A549 (cell line): ENCODE data around the gene C2CD2. TPM values are rescaled to one million over a fixed set of nuclear protein-coding genes. Genes with fewer than 3 reads are reported as not detected.

Experiments
- ATAC-seq, 2 experiments: fragments of 200-7000 bp in 1 of 2; fragments of >200 bp in 1 of 2; cut with Nextera tagmentation in 1 of 2; cut with Tn5 transposase in 1 of 2; 3 replicates each; pipeline versions ENCODE4 v1.8.0 to v1.9.1; 2018 to 2020; ENCODE audit warnings: mild to moderate bottlenecking in 1 of 2, moderate library complexity in 1 of 2
- CTCF ChIA-PET: fragments of 300-600 bp; sonication (Branson Sonifier 250); formaldehyde crosslinking; extraction: SDS; loops from one replicate; lab custom pipeline; 2021; ENCODE audit warnings: antibody characterized with exemption, inconsistent platforms; lab: Yijun Ruan, JAX
- POLR2A ChIA-PET: fragments of 350-600 bp; formaldehyde crosslinking; extraction: SDS; loops from one replicate; lab custom pipeline; 2021; ENCODE audit warnings: antibody characterized with exemption, inconsistent platforms; lab: Yijun Ruan, JAX
- DNase-seq, 2 experiments: peaks; one replicate each; pipeline versions ENCODE4 v3.0.0 to v3.0.0-alpha.2; 2011 to 2016; ENCODE audit warnings: low read depth in 1 of 2, low spot score in 1 of 2
- FAIRE-seq: peaks from 2 replicates; lab custom pipeline; 2011; peaks lifted over from hg19 to GRCh38; lab: Jason Lieb, UNC
- H3K27ac ChIP-seq, 2 experiments: fragments of >200 bp; sonication (Bioruptor Twin); formaldehyde crosslinking; 3 replicates each; pipeline ENCODE4 v1.5.1; 2016 to 2017
- H3K4me1 ChIP-seq: fragments of >200 bp; sonication (Bioruptor Twin); formaldehyde crosslinking; 3 replicates; pipeline ENCODE4 v1.6.1; 2016
- H3K4me2 ChIP-seq: fragments of >200 bp; sonication (Bioruptor Twin); formaldehyde crosslinking; 3 replicates; pipeline ENCODE4 v1.6.1; 2016
- H3K4me3 ChIP-seq: fragments of >200 bp; sonication (Bioruptor Twin); formaldehyde crosslinking; 3 replicates; pipeline ENCODE4 v1.5.1; 2016
- H3K9me3 ChIP-seq: fragments of >200 bp; sonication (Bioruptor Twin); formaldehyde crosslinking; 3 replicates; pipeline ENCODE4 v1.6.1; 2016
- BHLHE40 ChIP-seq: IDR thresholded peaks from 2 replicates; pipeline ENCODE4 v1.6.1; 2012; ENCODE audit warnings: low read depth, low read length, inconsistent platforms
- CBX8 ChIP-seq: fragments of 200-600 bp; sonication (generic); IDR thresholded peaks from 2 replicates; pipeline ENCODE4 v1.6.1; 2016
- CEBPB ChIP-seq, 2 experiments: fragments of >200 bp in 1 of 2; sonication (Bioruptor Twin) in 1 of 2; formaldehyde crosslinking in 1 of 2; IDR thresholded peaks; 2 replicates each; pipeline ENCODE4 v1.6.1; 2012 to 2016
- EHF ChIP-seq: fragments of 250-450 bp; sonication (Bioruptor Pico); IDR thresholded peaks from 2 replicates; pipeline ENCODE4 v1.5.0; 2020; ENCODE audit warnings: mild to moderate bottlenecking
- EHMT2 ChIP-seq: fragments of 200-600 bp; sonication (generic); IDR thresholded peaks from 2 replicates; pipeline ENCODE4 v1.6.1; 2016; ENCODE audit warnings: antibody characterized with exemption, low read depth, mild to moderate bottlenecking, moderate library complexity
- FOSL2 ChIP-seq, 2 experiments: fragments of 450-650 bp in 1 of 2; fragments of >200 bp in 1 of 2; sonication (Bioruptor Twin) in 1 of 2; formaldehyde crosslinking; IDR thresholded peaks; 2 replicates each; pipeline versions ENCODE4 v1.5.0 to v1.6.1; 2016 to 2020; ENCODE audit warnings: mild to moderate bottlenecking in 1 of 2, moderate library complexity in 1 of 2
- FOXS1 ChIP-seq: fragments of 250-450 bp; sonication (Bioruptor Pico); IDR thresholded peaks from 2 replicates; pipeline ENCODE4 v1.5.0; 2020; ENCODE audit warnings: mild to moderate bottlenecking, moderate library complexity
- GATA3 ChIP-seq: IDR thresholded peaks from 2 replicates; pipeline ENCODE4 v1.6.1; 2012; ENCODE audit warnings: borderline replicate concordance
- HDAC2 ChIP-seq: fragments of 200-600 bp; sonication (generic); IDR thresholded peaks from 2 replicates; pipeline ENCODE4 v1.6.1; 2016
- HEYL ChIP-seq: fragments of 250-450 bp; sonication (Bioruptor Pico); IDR thresholded peaks from 2 replicates; pipeline ENCODE4 v1.8.0; 2021; ENCODE audit warnings: mild to moderate bottlenecking, moderate library complexity
- NPAS2 ChIP-seq: fragments of 250-450 bp; sonication (Bioruptor Pico); IDR thresholded peaks from 2 replicates; pipeline ENCODE4 v1.8.0; 2022; ENCODE audit warnings: mild to moderate bottlenecking, moderate library complexity, borderline replicate concordance
- NR3C1 ChIP-seq: fragments of >200 bp; sonication (Bioruptor Twin); formaldehyde crosslinking; IDR thresholded peaks from 3 replicates; pipeline ENCODE4 v1.6.1; 2017
- PHF8 ChIP-seq: fragments of 200-600 bp; sonication (generic); IDR thresholded peaks from 2 replicates; pipeline ENCODE4 v1.6.1; 2016; ENCODE audit warnings: low read depth, mild to moderate bottlenecking, antibody characterized with exemption, moderate library complexity, borderline replicate concordance
- POLR2A ChIP-seq: IDR thresholded peaks from 2 replicates; pipeline ENCODE4 v1.6.1; 2012; ENCODE audit warnings: mild to moderate bottlenecking, low read length
- POLR2AphosphoS2 ChIP-seq: conservative IDR thresholded peaks from 2 replicates; pipeline ENCODE4 v1.6.1; 2012; ENCODE audit warnings: low read length, improper control_type of control experiment, inconsistent platforms
- RAD21 ChIP-seq, 2 experiments: fragments of >200 bp in 1 of 2; sonication (Bioruptor Twin) in 1 of 2; formaldehyde crosslinking in 1 of 2; IDR thresholded peaks in 1 of 2; conservative IDR thresholded peaks in 1 of 2; 2 replicates in 1 of 2; 3 replicates in 1 of 2; pipeline ENCODE4 v1.6.1; 2012 to 2018; ENCODE audit warnings: inconsistent platforms in 1 of 2
- SREBF2 ChIP-seq: fragments of 450-650 bp; IDR thresholded peaks from 2 replicates; pipeline ENCODE4 v1.6.1; 2014; ENCODE audit warnings: mild to moderate bottlenecking, moderate library complexity
- ZC3H11A ChIP-seq: fragments of 450-650 bp; IDR thresholded peaks from 2 replicates; pipeline ENCODE4 v1.6.1; 2014; ENCODE audit warnings: antibody characterized with exemption, mild to moderate bottlenecking
- ZFP36 ChIP-seq: fragments of 450-650 bp; IDR thresholded peaks from 2 replicates; pipeline ENCODE4 v1.6.1; 2014; ENCODE audit warnings: borderline replicate concordance; ENCODE audit not compliant: partially characterized antibody
- WGBS: methylation state at CpG from one replicate; pipeline ENCODE4 v1.1.6; 2017; ENCODE audit errors: missing lambda C conversion rate; 5-methylcytosine and 5-hydroxymethylcytosine counted together
- polyA plus RNA-seq, 4 experiments: library from polyadenylated mRNA; depleted of rRNA in 3 of 4; stranded (reverse); fragments of >200 nt; fragmentation: RNase III in 1 of 4; extraction: RNeasy Plus Mini Kit Qiagen cat#74134 plus additional on column Dnase treatment in 1 of 4; gene quantifications; 2 replicates in 3 of 4; 3 replicates in 1 of 4; pipeline ENCODE4 v1.2.3, GENCODE V29; 2011 to 2017
- TF ChIP-seq, protein P1 (sequence below): fragments of 450-650 bp; IDR thresholded peaks from 2 replicates; pipeline ENCODE4 v1.6.1; 2014; ENCODE audit warnings: antibody characterized with exemption
- TF ChIP-seq, protein P2 (sequence below): fragments of 150-350 bp; IDR thresholded peaks from 2 replicates; pipeline ENCODE4 v1.6.1; 2014; ENCODE audit warnings: low read depth, mild to moderate bottlenecking, low read length
- TF ChIP-seq, protein P3 (sequence below): IDR thresholded peaks from 2 replicates; pipeline ENCODE4 v1.6.1; 2012; ENCODE audit warnings: low read depth, borderline replicate concordance
- TF ChIP-seq, protein P4 (sequence below): fragments of >200 bp; sonication (Bioruptor Twin); formaldehyde crosslinking; IDR thresholded peaks from 3 replicates; pipeline ENCODE4 v1.5.1; 2016
- TF ChIP-seq, protein P5 (sequence below): fragments of >200 bp; sonication (Bioruptor Twin); formaldehyde crosslinking; IDR thresholded peaks from 2 replicates; pipeline ENCODE4 v1.6.1; 2016

Gene C2CD2
- polyA plus RNA-seq, 2 of the 4 experiments (the other 2 are of a cell fraction): 7.0 to 13.5 TPM

DNA sequence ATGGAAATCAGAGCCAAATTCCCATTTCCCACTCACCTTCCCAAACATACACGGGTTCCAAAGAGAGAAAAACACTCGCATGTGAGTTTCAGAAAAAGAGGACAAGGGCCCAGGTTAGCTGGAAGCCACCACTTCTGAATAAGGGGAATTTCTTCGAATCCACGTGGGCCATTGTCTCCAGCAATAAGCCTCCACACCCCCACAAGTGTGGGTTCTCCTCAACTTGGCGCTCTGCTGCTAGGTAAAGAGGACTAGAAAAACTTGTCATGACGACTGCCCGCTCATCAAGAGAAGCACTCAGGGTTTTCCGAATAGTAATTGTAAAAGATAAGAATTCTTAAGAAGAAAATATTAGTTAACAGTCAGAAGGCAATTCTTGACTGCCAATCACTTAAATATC lies 105.3 kb downstream of the C2CD2 start (continued):
- TF ChIP-seq NR3C1: no peak
- no peak for TF ChIP-seq CBX8
- TF ChIP-seq ZFP36: no peak
- no peak for TF ChIP-seq HEYL (CRISPR knock-in tag)
- no peak for TF ChIP-seq PHF8
- no peak for TF ChIP-seq NPAS2 (CRISPR knock-in tag)

DNA sequence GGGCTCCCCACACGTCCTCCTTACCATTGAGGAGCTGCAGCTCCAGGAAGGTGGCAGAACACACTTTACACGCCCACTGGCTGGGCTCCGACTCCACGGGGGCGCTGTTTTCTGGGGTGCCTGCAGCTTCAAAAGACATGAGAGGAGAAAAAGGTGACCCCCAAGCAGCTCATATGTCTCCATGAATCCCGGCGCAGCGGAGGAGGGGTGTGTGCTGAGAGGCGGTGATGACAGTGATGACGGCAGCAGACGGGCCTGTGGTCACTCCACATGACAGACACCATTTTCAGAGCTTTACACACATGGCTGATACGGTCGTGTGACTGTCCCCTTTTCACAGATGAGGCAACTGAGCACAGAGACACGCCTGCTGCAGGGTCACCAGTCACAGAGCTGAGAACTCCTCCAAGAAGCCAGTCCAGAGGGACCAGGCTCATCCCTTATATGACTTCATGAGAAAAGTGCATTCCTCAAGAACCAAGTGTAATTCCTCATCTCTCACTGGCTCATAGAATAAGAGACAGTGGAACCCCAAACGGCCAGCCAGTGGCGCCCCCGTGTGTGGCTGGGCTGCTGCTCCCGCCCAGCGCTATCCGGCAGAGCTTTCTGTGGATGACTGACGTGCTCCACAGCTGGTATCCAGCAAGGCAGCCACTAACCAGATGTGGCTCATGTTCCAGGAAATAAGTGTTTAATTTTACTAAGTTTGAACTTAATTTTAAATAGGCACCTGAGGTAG lies 106.6 kb downstream of the C2CD2 start:
- H3K4me2 ChIP-seq: no peak overlapping the region
- TF ChIP-seq PHF8 (no peak), CEBPB (IDR thresholded peaks at IDR 0.05) (no peak), ZC3H11A (no peak), BHLHE40 (no peak), GATA3 (no peak), POLR2AphosphoS2 (no peak), FOXS1 (CRISPR knock-in tag) (no peak), NPAS2 (CRISPR knock-in tag) (no peak), RAD21 (conservative IDR thresholded peaks at IDR 0.05 in 1 of 2, IDR thresholded peaks at IDR 0.05 in 1 of 2) (no peak), EHMT2 (no peak), FOSL2 (IDR thresholded peaks at IDR 0.05) (no peak), FOSL2 (CRISPR knock-in tag; IDR thresholded peaks at IDR 0.05) (no peak)
- TF ChIP-seq, protein P1, sequence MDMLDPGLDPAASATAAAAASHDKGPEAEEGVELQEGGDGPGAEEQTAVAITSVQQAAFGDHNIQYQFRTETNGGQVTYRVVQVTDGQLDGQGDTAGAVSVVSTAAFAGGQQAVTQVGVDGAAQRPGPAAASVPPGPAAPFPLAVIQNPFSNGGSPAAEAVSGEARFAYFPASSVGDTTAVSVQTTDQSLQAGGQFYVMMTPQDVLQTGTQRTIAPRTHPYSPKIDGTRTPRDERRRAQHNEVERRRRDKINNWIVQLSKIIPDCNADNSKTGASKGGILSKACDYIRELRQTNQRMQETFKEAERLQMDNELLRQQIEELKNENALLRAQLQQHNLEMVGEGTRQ: no peak
- TF ChIP-seq, protein P2, sequence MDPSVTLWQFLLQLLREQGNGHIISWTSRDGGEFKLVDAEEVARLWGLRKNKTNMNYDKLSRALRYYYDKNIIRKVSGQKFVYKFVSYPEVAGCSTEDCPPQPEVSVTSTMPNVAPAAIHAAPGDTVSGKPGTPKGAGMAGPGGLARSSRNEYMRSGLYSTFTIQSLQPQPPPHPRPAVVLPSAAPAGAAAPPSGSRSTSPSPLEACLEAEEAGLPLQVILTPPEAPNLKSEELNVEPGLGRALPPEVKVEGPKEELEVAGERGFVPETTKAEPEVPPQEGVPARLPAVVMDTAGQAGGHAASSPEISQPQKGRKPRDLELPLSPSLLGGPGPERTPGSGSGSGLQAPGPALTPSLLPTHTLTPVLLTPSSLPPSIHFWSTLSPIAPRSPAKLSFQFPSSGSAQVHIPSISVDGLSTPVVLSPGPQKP: no peak
- TF ChIP-seq, protein P3, sequence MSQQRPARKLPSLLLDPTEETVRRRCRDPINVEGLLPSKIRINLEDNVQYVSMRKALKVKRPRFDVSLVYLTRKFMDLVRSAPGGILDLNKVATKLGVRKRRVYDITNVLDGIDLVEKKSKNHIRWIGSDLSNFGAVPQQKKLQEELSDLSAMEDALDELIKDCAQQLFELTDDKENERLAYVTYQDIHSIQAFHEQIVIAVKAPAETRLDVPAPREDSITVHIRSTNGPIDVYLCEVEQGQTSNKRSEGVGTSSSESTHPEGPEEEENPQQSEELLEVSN: no peak
- TF ChIP-seq, protein P4, sequence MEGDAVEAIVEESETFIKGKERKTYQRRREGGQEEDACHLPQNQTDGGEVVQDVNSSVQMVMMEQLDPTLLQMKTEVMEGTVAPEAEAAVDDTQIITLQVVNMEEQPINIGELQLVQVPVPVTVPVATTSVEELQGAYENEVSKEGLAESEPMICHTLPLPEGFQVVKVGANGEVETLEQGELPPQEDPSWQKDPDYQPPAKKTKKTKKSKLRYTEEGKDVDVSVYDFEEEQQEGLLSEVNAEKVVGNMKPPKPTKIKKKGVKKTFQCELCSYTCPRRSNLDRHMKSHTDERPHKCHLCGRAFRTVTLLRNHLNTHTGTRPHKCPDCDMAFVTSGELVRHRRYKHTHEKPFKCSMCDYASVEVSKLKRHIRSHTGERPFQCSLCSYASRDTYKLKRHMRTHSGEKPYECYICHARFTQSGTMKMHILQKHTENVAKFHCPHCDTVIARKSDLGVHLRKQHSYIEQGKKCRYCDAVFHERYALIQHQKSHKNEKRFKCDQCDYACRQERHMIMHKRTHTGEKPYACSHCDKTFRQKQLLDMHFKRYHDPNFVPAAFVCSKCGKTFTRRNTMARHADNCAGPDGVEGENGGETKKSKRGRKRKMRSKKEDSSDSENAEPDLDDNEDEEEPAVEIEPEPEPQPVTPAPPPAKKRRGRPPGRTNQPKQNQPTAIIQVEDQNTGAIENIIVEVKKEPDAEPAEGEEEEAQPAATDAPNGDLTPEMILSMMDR: no peak
- CTCF ChIA-PET: interaction anchor here (1.0 kb wide), 1 partner anchor 270 kb away, joined by 3 read pairs; no protein-coding TSS in a partner anchor
- peak; percentile 55 to 59; a peak in 4 of 6 replicates for ATAC-seq
- no peak for FAIRE-seq
- no peak for DNase-seq
- H3K27ac ChIP-seq: no peak overlapping the region
- POLR2A ChIA-PET: no interaction called here
- 0 out of 3 replicates have a peak, but pooled peaks cover 9% of the 10 kb centered on the region for H3K4me1 ChIP-seq
- no peaks in the 10 kb centered on the region for H3K9me3 ChIP-seq
- H3K4me3 ChIP-seq: no peak overlapping the region
- WGBS: 76% methylated on average over 20 of the region's 21 CpGs

DNA sequence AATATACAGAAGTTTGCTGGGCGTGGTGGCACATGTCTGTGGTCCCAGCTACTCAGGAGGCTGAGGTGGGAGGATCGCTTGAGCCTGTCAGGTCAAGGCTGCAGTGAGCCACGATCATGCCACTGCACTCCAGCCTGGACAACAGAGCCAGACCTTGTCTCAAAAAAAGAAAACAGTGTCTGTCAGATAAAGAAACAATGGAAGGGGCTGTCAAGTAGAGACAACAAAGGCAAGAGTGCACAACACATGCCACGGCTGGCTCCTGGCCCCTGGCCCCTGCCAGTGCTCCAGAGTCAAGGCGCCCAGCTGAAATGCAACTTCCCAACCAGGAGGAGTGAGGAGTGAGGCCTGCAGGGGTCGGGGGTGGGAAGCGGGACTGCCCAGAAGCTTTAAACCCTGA lies 107.3 kb downstream of the C2CD2 start:
- Histone ChIP-seq H3K4me1 (0 out of 3 replicates have a peak, but pooled peaks cover 9% of the 10 kb centered on the region), H3K4me2 (no peak overlapping the region), H3K9me3 (0 out of 3 replicates have a peak, but pooled peaks cover under 1% of the 10 kb centered on the region), H3K4me3 (no peak overlapping the region), H3K27ac (no peak overlapping the region)
- ChIA-PET POLR2A (no interaction called here), CTCF (interaction anchor here (0.6 to 1.0 kb wide), 2 partner anchors 37 to 271 kb away, joined by 3 read pairs; no protein-coding TSS in a partner anchor)
- TF ChIP-seq POLR2A (no peak), EHF (CRISPR knock-in tag) (no peak), SREBF2 (no peak), HDAC2 (no peak)
- TF ChIP-seq, protein P5, sequence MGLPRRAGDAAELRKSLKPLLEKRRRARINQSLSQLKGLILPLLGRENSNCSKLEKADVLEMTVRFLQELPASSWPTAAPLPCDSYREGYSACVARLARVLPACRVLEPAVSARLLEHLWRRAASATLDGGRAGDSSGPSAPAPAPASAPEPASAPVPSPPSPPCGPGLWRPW: no peak
- 84% methylated on average over 7 of the region's 7 CpGs for WGBS
- DNase-seq (no peak), FAIRE-seq (no peak), ATAC-seq (no peak)
